GM21723 (cell line): ENCODE measurements around the gene PRIM1.
A peak's percentile ranks its signal among the peaks of the same experiment; 100 is the strongest.
"Not testable (repeated sequence)": the region's sequence is repeated elsewhere in the genome, so short reads cannot be mapped to it uniquely, and the experiment has no call there.

Experiments used
- ATAC-seq: cut with Tn5 transposase; IDR thresholded peaks from one replicate; pipeline ENCODE4 v1.9.1; 2021; ENCODE audit warnings: mild to moderate bottlenecking, moderate library complexity; ENCODE audit not compliant: unreplicated experiment

Gene PRIM1

GRCh38 chr12:56751712-56752598 is at the start of gene PRIM1:
TSS of gene PRIM1 (minus strand) at chr12:56752323. CDS start at chr12:56752298, 25 bp downstream.
- peak; percentile 69 for ATAC-seq

GRCh38 chr12:56800221-56800620 is 48.1 kb upstream of the PRIM1 start:
- ATAC-seq: no peak

GRCh38 chr12:56799345-56799744 is 47.2 kb upstream of the PRIM1 start:
- ATAC-seq: not testable (repeated sequence)

- ATAC-seq: not testable (repeated sequence)
These were observed 43.7 kb upstream of the PRIM1 start for GRCh38 chr12:56795791-56796190.

- not testable (repeated sequence) for ATAC-seq
These were observed 43.0 kb upstream of the PRIM1 start for GRCh38 chr12:56795046-56795562.

GRCh38 chr12:56793124-56793523 is 41.0 kb upstream of the PRIM1 start:
- not testable (repeated sequence) for ATAC-seq

GRCh38 chr12:56792678-56793077 is 40.6 kb upstream of the PRIM1 start:
- no peak for ATAC-seq

- ATAC-seq: not testable (repeated sequence)
These were observed 37.3 kb upstream of the PRIM1 start for GRCh38 chr12:56789429-56789828.

- ATAC-seq: no peak
These were observed 35.4 kb upstream of the PRIM1 start for GRCh38 chr12:56787498-56787897.

- ATAC-seq: no peak
These were observed 33.8 kb upstream of the PRIM1 start for GRCh38 chr12:56785874-56786273.

GRCh38 chr12:56785141-56785865 is 33.2 kb upstream of the PRIM1 start:
- ATAC-seq: no peak

GRCh38 chr12:56781726-56782125 is 29.6 kb upstream of the PRIM1 start:
- ATAC-seq: no peak

GRCh38 chr12:56778756-56779155 is 26.6 kb upstream of the PRIM1 start:
- ATAC-seq: no peak

GRCh38 chr12:56776654-56777053 is 24.5 kb upstream of the PRIM1 start:
- no peak for ATAC-seq

- ATAC-seq: no peak
These were observed 23.5 kb upstream of the PRIM1 start for GRCh38 chr12:56775638-56776037.

GRCh38 chr12:56773113-56773512 is 21.0 kb upstream of the PRIM1 start:
- no peak for ATAC-seq

- ATAC-seq: no peak
These were observed 20.5 kb upstream of the PRIM1 start for GRCh38 chr12:56772625-56773024.

GRCh38 chr12:56769868-56770267 is 17.7 kb upstream of the PRIM1 start:
- ATAC-seq: no peak

GRCh38 chr12:56768424-56768823 is 16.3 kb upstream of the PRIM1 start:
- no peak for ATAC-seq

GRCh38 chr12:56766535-56766934 is 14.4 kb upstream of the PRIM1 start:
- ATAC-seq: peak; percentile 99

- ATAC-seq: no peak
These were observed 11.9 kb upstream of the PRIM1 start for GRCh38 chr12:56763753-56764657.
